Right cardiac atrium (tissue), 5 donors: ENCODE data around the gene PODXL2. TPM values are rescaled to one million over a fixed set of nuclear protein-coding genes. Genes with fewer than 3 reads are reported as not detected.
"Not testable (repeated sequence)": the region's sequence is repeated elsewhere in the genome, so short reads cannot be mapped to it uniquely, and the experiment has no call there.

Experiments
- ATAC-seq, 2 donors: fragments of 200-7000 bp; cut with Tn5 transposase; one replicate each; pipeline versions ENCODE4 v1.8.0 to v1.9.1; 2020; ENCODE audit warnings: moderate library complexity in 2 of 2, mild to moderate bottlenecking in 1 of 2
- DNase-seq, 3 donors: peaks; one replicate each; pipeline ENCODE4 v3.0.0-alpha.2; 2020
- H3K27ac ChIP-seq: one replicate; pipeline ENCODE4 v1.5.1; 2013; ENCODE audit warnings: mild to moderate bottlenecking, low read length, control low read depth, moderate library complexity
- H3K27me3 ChIP-seq: one replicate; pipeline ENCODE4 v1.6.1; 2013; ENCODE audit not compliant: control insufficient read depth, insufficient read depth
- H3K4me1 ChIP-seq: one replicate; pipeline ENCODE4 v1.6.1; 2013; ENCODE audit warnings: low read length; ENCODE audit not compliant: control insufficient read depth, insufficient read depth
- H3K4me3 ChIP-seq: one replicate; pipeline ENCODE4 v1.5.1; 2013; ENCODE audit warnings: low read length, control low read depth
- H3K9me3 ChIP-seq: one replicate; pipeline ENCODE4 v1.6.1; 2013; ENCODE audit warnings: low read length; ENCODE audit not compliant: control insufficient read depth
- WGBS: extraction: QIAGEN DNeasy Blood & Tissue Kit; methylation state at CpG from one replicate; pipeline ENCODE4 v1.1.7; 2013; 5-methylcytosine and 5-hydroxymethylcytosine counted together
- intact Hi-C, 4 donors: fragments of 100-400 bp; cut with DNase I; formaldehyde crosslinking; loops; one replicate each; pipeline versions ENCODE4 v1.11.0 to v1.14.0; 2022 to 2023
- polyA plus RNA-seq: library from polyadenylated mRNA; stranded (reverse); fragments of 200-250 nt; gene quantifications from one replicate; pipeline ENCODE4 v1.2.3, GENCODE V29; 2013
- total RNA-seq, 4 donors: library from RNA; stranded (reverse); fragmentation: NEBNext Ultra II Directional; extraction: Animal tissue kit (Norgen Biotek cat#: 25700); gene quantifications; one replicate each; pipeline ENCODE4 v1.2.1, GENCODE V29; 2021
- donor health status: healthy with polysubstance abuse.
- donor health status: DM: no; HTN: yes; CAD: no.
- donor health status: DM: no; HTN: no; CAD: no.
- donor health status: DM: no; HTN: yes; CAD: no; lungs with severe emphysema.
- donor health status: DM: yes; HTN: yes; CAD: no.

The PODXL2 gene
- total and polyA plus RNA-seq, 5 donors: 1.5 to 3.0 (median 2.1) TPM

DNA sequence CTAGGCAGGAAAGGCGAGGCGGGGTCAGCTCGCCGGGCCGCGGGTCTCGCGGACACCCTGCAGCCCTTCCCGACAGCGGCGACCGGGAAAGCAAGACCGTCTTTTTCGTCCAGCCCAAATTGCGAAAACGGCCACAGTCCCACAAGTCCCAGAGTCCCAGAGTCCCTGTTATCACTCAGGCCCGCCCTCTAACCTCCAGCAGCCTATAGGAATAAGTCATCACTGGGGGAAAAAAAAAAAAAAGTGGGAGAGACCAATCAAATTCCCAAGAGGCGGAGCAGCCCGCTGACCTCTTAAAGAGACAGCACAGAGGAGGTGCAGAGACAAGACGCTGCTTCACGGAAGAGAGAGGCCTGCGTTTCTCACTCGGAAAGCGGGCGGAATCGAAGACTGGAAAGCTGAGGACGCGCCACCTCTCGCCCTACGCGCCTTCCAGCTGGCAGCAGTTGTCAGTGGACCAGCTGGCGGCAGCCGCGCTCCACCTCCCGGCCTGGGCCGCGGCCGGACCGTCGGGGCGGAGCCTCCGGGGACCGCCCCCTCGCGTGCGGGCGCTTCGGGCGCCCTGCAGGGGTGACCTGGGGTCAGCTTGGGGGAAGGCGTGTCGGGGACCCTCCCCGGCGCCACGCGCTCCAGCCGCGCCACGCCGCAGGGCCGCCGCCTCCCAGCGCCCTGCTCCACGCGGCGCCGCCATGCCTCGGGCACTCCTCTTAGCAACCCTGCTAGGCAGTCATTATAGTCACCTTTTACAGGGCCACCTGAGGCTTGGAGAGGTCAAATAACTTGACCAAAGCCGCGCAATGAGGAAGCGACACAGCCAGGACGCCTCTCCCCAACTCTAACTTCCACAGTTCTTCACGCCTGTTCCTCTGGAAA lies 38.2 kb upstream of the PODXL2 start, which contains the start of gene TPRA1:
Gene TPRA1 (minus strand): TSS at position 141 of the 873 bp plus-strand sequence. CDS start 10,587 bp downstream, outside the sequence.
- intact Hi-C loops: no loop called here
- no peaks in the 10 kb centered on the region for H3K27me3 ChIP-seq
- H3K9me3 ChIP-seq: no peaks in the 10 kb centered on the region
- peak; percentile 93 to 95 (median 95) for DNase-seq
- whole genome bisulfite sequencing: under 1% methylated on average over 72 of the region's 72 CpGs
- ATAC-seq: peak; percentile 93
- peak within 1 kb of the TSS; percentile 75 for H3K4me3 ChIP-seq
- H3K27ac ChIP-seq: peak within 1 kb of the TSS; percentile 88
- peaks cover 8% of the 10 kb centered on the region for H3K4me1 ChIP-seq

DNA sequence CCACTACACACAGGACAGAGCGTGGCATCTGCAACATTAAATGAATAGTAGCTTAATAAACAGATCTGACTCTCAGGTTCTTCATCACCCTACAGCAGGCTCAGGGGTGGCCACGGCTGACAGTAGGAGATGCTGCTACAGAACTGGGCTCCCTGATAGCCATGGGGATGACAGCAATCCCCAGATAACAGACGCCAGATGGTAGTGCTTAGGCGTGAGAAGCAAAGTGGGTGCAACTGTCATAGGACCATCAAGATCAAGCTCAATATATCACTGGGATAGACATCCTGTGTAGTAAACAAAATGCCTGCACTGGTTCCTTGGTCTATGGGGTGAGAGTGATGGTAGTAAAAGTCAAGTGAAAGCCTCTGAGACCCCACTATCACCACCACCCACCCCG lies 35.8 kb upstream of the PODXL2 start:
- intact Hi-C loops: no loop called here
- no peak overlapping the region for H3K27ac ChIP-seq
- H3K4me3 ChIP-seq: no peak overlapping the region
- H3K9me3 ChIP-seq: no peaks in the 10 kb centered on the region
- DNase-seq (no peak), ATAC-seq (no peak)
- H3K27me3 ChIP-seq: no peaks in the 10 kb centered on the region
- peaks cover 4% of the 10 kb centered on the region for H3K4me1 ChIP-seq
- 75% methylated on average over 5 of the region's 5 CpGs for WGBS

DNA sequence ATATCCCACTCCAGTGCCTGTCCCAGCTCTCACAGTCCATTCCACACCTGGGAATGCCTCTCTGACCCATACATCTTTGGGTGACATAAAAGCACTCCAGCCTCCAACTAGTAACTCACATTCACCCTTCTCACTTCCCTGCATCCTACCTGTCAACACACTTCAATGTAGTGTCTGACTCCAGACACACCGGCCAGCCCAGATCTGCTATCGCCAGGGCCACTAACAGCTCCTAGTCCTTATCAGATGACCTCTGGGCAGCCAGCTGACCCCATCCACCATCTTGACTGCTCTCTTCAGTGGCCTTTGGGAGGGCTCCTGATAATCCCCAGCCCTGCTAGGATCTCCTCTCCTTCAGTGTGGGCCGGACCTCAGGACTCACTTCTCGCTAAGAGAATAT lies 33.7 kb upstream of the PODXL2 start:
- Histone ChIP-seq H3K9me3 (no peaks in the 10 kb centered on the region), H3K27me3 (no peaks in the 10 kb centered on the region), H3K4me3 (no peak overlapping the region), H3K4me1 (no peaks in the 10 kb centered on the region), H3K27ac (no peak overlapping the region)
- intact Hi-C loops: no loop called here
- no peak for DNase-seq
- 67% methylated on average over 4 of the region's 4 CpGs for WGBS
- no peak for ATAC-seq

DNA sequence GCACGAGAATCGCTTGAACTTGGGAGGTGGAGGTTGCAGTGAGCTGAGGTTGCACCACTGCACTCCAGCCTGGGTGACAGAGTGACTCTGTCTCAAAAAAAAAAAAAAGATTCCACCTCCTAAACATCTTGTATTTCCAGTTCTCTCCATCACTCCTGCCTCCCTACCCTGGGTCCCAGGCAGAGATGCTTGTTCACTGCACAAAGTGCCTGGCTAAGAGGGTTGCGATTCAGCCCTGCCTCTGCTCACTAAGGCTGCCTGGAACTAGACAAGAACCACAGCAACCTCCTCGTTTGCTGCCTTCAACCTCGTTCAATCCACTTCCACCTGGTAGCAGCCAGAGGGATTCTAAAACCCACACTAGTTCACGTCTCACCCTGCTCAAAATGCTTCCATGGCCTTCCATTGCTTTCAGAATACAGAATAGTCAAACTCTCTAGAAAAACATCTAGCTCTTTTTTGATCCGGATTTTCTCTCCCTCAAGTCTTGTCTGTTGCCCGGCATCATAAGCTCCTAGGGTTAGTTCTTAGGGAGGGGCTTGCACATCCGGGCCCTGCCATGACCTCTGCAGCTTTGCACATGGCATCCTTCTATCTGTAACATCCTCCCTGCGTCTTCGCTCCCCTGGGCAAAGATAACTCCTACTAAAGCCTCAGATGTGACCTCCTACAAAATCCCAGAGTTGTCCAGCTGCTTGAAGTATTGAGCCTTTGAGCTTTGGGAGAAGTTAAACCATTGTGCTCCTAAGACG lies 31.8 kb upstream of the PODXL2 start:
- 68% methylated on average over 12 of the region's 12 CpGs for WGBS
- H3K9me3 ChIP-seq: no peaks in the 10 kb centered on the region
- H3K4me1 ChIP-seq: no peaks in the 10 kb centered on the region
- no peak overlapping the region for H3K4me3 ChIP-seq
- intact Hi-C loops: no loop called here
- H3K27me3 ChIP-seq: no peaks in the 10 kb centered on the region
- DNase-seq (no peak), ATAC-seq (no peak)
- H3K27ac ChIP-seq: no peak overlapping the region

DNA sequence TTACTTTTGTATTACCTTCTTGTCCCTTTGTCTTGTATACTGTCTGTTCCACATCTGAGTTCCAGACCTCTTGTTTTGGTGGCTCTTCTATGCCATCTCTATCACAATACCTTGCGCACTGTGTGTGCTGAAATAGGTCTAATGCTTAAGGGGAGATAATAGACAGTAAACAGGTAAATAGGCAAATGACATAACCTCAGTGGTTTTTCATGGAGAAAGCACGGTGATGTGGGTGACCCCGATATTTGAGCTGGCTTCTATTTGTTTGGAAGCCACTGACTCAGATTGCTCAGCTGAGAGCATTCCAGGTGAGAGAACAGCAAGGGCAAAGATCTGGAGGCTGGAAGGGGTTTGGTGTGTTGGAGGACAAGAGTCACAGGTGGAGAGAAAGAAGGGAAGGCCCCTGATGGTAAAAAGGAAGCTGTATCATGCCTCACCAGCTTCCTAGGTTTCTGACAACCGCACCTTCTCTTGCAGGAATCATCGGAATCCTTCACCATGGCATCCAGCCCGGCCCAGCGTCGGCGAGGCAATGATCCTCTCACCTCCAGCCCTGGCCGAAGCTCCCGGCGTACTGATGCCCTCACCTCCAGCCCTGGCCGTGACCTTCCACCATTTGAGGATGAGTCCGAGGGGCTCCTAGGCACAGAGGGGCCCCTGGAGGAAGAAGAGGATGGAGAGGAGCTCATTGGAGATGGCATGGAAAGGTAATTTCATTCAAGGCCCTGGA lies 30.0 kb upstream of the PODXL2 start:
- DNase-seq: no peak
- intact Hi-C loops: no loop called here
- no peak for ATAC-seq
- no peak overlapping the region for H3K27ac ChIP-seq
- H3K9me3 ChIP-seq: no peaks in the 10 kb centered on the region
- H3K27me3 ChIP-seq: no peaks in the 10 kb centered on the region
- peak overlapping the region; percentile 74 for H3K4me3 ChIP-seq
- 62% methylated on average over 14 of the region's 14 CpGs for WGBS
- H3K4me1 ChIP-seq: no peaks in the 10 kb centered on the region

DNA sequence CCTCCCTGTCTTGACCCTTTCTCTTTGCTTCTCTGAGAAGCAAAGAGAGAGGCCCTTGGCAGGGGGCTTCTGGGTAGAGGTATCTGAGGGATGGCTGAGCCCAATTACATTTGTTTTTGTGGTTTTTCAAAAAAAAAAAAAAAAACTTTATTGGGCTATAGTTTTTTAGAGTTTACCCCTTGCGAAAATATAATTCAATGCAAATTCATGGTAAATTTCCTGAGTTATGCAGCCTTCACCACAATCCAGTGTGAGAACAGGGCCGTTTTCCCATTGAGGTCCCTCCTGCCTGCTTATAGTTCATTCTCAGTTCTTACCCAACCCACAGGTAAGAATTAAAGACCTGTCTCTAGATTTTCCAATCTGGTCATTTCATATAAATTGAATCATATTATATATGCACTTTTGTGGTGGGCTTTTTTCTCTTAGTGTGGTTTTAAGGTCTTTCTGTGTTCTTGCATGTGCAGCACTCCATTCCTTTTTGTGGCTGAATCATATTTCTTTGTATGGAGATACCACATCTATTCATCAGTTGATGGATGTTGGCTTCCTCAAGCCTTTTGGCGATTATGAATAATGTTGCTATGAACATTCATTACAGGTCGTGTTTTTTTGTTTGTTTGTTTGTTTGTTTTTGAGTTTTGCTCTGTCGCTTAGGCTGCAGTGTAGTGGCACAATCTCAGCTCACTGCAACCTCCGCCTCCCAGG lies 28.1 kb upstream of the PODXL2 start:
- H3K9me3 ChIP-seq: no peaks in the 10 kb centered on the region
- DNase-seq (no peak), ATAC-seq (no peak)
- no peaks in the 10 kb centered on the region for H3K4me1 ChIP-seq
- intact Hi-C loops: no loop called here
- no peaks in the 10 kb centered on the region for H3K27me3 ChIP-seq
- H3K4me3 ChIP-seq: no peak overlapping the region
- H3K27ac ChIP-seq: no peak overlapping the region
- WGBS: 82% methylated on average over 6 of the region's 6 CpGs

DNA sequence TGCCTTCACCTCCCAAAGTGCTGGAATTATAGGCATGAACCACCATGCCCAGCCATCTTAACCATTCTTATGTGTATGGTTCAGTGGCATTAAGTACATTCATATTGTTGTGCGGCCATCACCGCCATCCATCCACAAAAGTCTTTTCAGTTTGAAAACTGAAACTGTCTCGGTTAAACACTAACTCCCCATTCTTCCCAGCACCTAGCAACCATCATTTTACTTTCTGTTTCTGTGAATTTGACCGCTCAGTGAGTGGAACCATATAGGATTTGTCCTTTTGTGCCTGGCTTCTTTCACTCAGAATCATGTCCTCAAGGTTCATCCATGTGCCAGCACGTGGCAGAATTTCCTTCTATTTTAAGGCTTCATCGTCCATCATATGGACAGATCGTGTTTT lies 24.9 kb upstream of the PODXL2 start:
- ATAC-seq: no peak
- H3K27ac ChIP-seq: no peak overlapping the region
- H3K9me3 ChIP-seq: no peaks in the 10 kb centered on the region
- no peak overlapping the region for H3K4me3 ChIP-seq
- no peak for DNase-seq
- H3K4me1 ChIP-seq: no peaks in the 10 kb centered on the region
- no peaks in the 10 kb centered on the region for H3K27me3 ChIP-seq
- intact Hi-C loops: no loop called here
- WGBS: 91% methylated on average over 7 of the region's 7 CpGs

DNA sequence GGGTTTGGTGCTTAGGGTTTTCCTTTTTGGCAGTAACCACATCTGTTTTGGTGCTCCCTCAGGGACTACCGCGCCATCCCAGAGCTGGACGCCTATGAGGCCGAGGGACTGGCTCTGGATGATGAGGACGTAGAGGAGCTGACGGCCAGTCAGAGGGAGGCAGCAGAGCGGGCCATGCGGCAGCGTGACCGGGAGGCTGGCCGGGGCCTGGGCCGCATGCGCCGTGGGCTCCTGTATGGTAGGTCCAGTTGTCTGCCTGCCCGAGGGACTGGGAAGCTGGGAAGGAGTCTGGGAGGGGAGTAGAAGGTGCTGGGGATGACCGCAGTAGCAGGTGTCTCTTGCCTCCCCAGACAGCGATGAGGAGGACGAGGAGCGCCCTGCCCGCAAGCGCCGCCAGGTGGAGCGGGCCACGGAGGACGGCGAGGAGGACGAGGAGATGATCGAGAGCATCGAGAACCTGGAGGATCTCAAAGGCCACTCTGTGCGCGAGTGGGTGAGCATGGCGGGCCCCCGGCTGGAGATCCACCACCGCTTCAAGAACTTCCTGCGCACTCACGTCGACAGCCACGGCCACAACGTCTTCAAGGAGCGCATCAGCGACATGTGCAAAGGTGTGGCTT lies 24.3 kb upstream of the PODXL2 start:
- Histone ChIP-seq H3K27ac (no peak overlapping the region), H3K9me3 (no peaks in the 10 kb centered on the region), H3K4me1 (no peaks in the 10 kb centered on the region), H3K27me3 (no peaks in the 10 kb centered on the region), H3K4me3 (no peak overlapping the region)
- ATAC-seq (no peak), DNase-seq (no peak)
- intact Hi-C loops: no loop called here
- WGBS: 92% methylated on average over 41 of the region's 41 CpGs

DNA sequence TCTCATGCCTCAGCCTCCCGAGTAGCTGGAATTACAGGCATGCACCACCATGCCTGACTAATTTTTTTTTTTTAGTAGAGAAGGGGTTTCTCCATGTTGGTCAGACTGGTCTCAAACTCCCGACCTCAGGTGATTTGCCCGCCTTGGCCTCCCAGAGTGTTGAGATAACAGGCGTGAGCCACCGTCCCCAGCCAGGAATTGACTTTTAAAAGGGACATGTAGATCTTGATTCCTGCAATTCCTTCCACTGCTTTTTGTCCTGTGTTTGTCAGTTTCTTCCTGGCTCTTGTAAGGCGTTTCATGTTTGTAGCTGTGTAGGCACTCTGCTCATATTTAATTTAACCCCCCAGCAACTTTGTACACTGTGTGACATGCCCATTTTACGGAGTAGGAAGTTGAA lies 23.4 kb upstream of the PODXL2 start:
- intact Hi-C loops, H3K4me1 ChIP-seq, H3K27me3 ChIP-seq, DNase-seq, H3K27ac ChIP-seq, H3K4me3 ChIP-seq, H3K9me3 ChIP-seq, ATAC-seq: not testable (repeated sequence)
- WGBS: 93% methylated on average over 7 of the region's 7 CpGs

DNA sequence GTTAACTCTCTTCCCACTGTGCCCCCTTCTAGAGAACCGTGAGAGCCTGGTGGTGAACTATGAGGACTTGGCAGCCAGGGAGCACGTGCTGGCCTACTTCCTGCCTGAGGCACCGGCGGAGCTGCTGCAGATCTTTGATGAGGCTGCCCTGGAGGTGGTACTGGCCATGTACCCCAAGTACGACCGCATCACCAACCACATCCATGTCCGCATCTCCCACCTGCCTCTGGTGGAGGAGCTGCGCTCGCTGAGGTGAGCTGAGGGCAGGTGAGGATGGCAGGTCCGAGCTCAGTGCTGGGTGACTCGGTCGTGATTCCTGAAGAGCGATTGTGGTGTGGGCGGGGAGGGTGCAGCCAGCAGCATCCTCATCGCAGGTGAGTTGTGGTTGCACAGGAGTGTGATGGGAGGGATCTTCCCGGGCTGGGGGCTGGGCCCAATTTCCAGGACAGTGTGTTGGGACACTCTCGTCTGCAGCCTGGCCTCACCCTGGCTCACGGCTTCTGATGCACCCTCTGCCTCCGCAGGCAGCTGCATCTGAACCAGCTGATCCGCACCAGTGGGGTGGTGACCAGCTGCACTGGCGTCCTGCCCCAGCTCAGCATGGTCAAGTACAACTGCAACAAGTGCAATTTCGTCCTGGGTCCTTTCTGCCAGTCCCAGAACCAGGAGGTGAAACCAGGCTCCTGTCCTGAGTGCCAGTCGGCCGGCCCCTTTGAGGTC lies 22.7 kb upstream of the PODXL2 start:
- intact Hi-C loops: no loop called here
- no peak for ATAC-seq
- H3K27ac ChIP-seq: no peak overlapping the region

More for the DNA sequence above, 22.7 kb upstream of the PODXL2 start:
- Histone ChIP-seq H3K4me3 (no peak overlapping the region), H3K27me3 (no peaks in the 10 kb centered on the region), H3K9me3 (no peaks in the 10 kb centered on the region), H3K4me1 (no peaks in the 10 kb centered on the region)
- DNase-seq: no peak
- 93% methylated on average over 24 of the region's 24 CpGs for WGBS
